Measurements from ENCODE around the gene ADGRA3.

ADGRA3 gene

GRCh38 chr4:22508376-22508775 lies 7.5 kb downstream of the ADGRA3 start:
- DNase-seq (ENCODE audit: low read depth): no peak

DNA sequence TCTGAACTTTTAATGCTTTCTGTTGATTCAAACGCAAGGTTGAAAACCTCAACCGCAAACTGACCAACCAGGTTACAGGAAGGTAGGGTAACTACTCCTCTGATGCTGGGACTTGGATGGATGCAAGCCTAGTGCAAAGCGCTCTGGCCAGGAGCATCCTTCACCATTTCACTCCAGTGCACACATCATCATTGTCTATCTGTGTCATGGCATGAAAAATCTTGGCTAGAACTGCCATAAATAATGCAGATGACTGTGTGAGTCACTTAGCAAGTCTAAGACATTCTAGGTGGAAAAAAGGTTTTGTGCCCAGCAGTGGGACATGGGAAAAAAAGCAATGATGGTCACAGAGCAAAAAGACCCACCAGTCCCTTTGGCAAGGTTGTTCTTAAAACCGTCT lies 10.9 kb downstream of the ADGRA3 start:
- DNase-seq (ENCODE audit: low read depth): no peak

DNA sequence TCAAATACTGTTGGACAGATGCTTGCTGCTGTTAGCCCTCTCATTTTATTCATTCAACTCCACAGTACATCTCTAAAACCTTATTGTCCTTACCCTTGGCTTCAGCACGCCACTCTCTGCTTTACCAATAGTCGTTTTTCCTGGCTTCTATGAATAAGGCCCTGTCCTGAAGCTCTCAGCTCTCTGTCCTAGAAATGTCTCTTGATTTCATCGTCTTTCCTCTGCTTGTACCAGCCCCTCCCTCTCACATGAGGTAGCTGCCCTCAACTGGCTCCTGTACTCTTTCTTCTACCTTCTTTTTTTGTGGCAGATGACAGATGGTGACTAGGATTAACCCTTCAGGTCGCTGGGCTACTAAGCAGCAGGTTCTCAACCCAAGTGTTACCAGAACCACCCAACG lies 11.4 kb downstream of the ADGRA3 start:
- no peak for DNase-seq (ENCODE audit: low read depth)

DNA sequence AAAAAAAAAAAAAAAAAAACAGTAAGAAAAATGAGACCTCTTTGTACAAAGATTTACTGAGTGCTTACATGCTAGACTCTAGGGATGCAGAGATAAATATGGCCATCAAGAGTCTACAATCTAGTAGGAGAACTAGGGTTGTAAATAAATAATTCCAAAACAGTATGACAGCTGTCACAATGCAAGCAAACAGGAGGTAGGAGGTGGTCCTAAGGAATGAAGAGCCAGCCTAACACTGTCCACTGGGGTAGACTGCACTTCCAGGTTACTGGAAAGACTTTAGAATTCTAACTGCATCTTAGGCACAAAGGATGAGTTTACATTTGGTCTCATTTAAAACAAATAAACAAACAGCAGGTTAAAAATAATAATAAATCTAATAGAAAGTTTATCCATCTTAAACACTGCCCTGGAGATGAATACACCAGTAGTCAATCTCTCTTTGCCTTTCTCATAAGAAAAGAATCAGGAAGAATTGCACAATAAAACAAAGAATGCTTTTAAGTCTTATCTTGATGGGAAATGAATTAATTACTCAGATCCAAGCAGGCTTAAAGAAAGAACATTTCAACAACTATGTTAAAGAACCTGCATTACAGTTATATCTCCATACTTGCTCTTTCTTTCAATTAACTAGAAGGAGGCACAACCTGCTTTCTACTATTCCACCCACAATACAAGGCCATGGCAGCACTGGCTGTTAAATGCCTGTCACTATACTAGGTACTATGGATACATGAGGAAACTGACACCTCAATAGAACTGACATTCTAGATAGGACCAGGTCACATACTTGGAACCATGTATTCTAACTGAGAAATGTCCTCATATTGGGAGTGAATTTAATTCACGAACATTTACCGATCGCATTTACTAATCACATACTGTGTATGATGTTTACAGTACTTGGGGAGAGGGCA lies 12.7 kb downstream of the ADGRA3 start:
- DNase-seq (ENCODE audit: low read depth): no peak

GRCh38 chr4:22501715-22502095 lies 14.2 kb downstream of the ADGRA3 start:
- DNase-seq (ENCODE audit: low read depth): no peak

- DNase-seq (ENCODE audit: low read depth): no peak
These were observed 14.8 kb downstream of the ADGRA3 start for GRCh38 chr4:22500831-22501714.

DNA sequence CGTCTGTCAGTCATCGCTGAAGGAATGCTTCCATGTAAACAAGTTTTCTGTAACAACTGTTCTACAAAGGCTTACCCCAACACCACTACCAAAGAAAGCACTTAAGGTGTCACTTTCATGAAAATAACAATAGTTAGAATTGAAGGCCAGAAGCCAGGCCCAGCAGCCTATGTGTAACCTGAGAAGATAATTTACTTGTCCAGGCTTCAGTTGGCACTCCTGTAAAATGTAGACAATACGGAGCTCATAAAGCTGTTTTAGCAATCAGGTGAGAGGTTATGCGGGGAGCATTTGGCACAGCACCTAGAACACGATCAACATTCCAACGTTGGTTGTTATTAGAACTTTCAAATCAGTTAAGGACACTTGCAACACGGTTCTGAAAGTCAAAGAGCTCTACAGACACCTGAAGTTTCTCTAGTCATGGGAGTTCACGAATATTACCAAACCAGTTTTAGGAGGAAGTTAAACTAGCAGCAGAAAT lies 15.7 kb downstream of the ADGRA3 start:
- no peak for DNase-seq (ENCODE audit: low read depth)

GRCh38 chr4:22498866-22499265 lies 17.0 kb downstream of the ADGRA3 start:
- no peak for DNase-seq (ENCODE audit: low read depth)

GRCh38 chr4:22496165-22496813 lies 19.6 kb downstream of the ADGRA3 start:
- DNase-seq (ENCODE audit: low read depth): no peak

DNA sequence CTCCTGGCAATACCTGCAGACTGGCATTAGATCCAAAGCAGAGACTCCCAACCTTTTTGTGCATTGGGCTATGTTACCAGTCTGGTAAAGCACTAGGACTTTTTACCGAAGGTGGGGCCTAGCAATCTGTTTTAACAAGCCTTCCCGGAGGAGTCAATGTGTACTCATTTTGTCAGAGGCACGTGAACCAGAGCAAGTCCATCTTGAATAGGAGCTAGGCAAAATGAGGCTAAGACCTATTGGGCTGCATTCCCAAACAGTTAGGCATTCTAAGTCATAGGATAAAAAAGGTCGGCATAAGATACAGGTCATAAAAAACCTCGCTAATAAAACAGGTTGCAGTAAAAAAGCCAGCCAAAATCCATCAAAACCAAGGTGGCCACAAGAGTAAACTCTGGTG lies 22.3 kb downstream of the ADGRA3 start:
- no peak for DNase-seq (ENCODE audit: low read depth)

DNA sequence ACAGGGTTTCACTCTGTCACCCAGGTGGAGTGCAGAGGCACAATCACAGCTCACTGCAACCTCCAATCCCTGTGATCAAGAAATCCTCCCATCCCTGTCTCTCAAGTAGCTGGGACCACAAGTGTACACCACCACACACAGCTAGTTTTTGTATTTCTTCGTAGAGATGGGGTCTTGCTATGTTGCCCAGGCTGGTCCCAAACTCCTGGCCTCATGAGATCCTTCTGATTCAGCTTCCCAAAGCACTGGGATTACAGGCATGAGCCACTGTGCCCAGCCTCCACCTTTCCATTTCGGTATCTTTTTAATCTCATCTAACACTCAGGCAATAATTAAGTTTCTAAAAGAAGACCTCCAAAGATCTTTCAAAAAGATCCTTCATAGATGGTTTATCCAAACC lies 22.9 kb downstream of the ADGRA3 start:
- no peak for DNase-seq (ENCODE audit: low read depth)

- no peak for DNase-seq (ENCODE audit: low read depth)
These were observed 23.9 kb downstream of the ADGRA3 start for GRCh38 chr4:22491939-22492338.

DNA sequence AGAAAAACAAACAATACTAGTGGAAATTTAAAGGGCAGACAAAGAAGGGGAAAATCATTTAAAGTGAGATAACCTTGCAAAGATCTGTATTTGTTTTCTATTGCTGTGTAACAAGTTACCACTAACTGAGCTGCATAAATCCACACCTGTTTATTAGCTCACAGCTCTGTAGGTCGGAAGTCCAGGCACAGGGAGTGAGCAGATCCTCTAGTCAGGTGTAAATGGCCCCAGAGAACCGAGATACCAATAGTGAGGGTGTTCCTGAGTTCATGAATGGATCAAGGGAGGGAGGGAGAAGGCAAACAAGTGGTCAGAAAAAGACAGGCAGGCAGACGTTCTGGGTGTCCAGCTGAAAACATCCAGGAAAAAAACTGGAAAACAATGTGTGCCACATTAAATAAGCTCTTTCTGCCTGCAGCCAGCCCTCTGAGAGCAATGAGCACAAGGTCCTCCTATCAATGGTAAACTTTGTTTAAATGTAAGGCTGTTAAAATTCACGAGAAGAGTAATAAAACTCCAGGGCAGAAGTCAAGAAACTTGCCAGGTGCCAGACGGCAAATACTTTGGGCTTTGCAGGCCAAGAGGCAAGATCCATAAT lies 25.0 kb downstream of the ADGRA3 start:
- DNase-seq (ENCODE audit: low read depth): no peak

- DNase-seq (ENCODE audit: low read depth): no peak
These were observed 27.8 kb downstream of the ADGRA3 start for GRCh38 chr4:22488106-22488505.

DNA sequence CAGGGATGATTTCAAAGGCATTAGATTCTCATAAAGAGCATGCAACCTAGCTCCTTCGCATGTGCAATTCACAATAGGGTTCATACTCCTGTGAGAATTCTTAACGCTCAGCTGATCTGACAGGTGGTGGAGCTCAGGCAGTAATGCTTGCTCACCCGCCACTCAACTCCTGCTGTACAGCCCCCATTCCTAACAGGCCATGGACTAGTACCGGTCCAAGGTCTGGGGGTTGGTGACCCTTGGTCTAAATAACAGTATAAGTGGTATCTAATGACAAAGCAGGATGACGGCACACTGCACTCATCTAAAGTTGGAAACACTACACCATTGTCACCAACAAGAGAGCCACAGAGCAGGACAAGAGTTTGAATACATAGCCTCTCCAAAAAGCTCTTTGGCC lies 28.5 kb downstream of the ADGRA3 start:
- DNase-seq (ENCODE audit: low read depth): no peak

- DNase-seq (ENCODE audit: low read depth): no peak
These were observed 29.6 kb downstream of the ADGRA3 start for GRCh38 chr4:22486276-22486675.

DNA sequence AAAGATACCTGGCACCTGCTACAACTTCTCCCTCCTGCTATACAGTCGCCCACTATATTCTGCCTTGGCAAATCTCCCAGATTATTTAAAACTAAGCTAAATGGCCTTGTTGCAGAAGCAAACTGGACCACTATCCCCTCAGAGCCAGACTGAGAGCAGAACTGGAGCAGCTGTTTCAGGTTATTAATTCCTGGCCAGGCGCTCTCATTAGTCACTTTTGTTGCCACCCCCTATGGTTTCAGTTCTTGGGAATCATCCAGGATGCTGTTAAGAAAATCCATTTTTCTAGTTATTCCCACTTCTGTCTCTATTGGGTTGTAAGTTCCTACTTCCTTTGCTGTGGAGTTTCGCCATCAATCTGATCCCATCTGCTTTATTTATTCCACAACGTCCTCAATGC lies 30.1 kb downstream of the ADGRA3 start:
- DNase-seq (ENCODE audit: low read depth): no peak

DNA sequence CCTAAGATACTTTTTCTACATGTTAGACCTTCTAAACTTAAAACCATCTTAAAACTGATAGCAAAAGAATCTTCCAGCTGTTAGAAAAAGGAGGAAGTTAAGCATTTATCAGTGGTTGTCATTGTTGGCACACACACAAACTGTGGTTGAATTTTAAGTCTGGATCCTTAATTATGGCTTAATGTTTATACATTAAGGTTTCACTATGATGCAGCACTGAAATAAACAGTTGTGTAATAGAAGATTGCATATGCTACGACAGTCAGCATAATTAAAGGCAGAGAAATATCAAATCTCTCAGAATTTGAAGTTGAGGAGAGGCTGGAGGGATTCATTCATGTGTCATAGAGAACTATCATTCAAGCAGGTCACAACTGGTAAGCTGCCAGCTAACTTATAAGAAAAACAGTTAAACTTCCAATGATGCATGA lies 32.3 kb downstream of the ADGRA3 start:
- no peak for DNase-seq (ENCODE audit: low read depth)

- DNase-seq (ENCODE audit: low read depth): no peak
These were observed 33.4 kb downstream of the ADGRA3 start for GRCh38 chr4:22482250-22483127.

DNA sequence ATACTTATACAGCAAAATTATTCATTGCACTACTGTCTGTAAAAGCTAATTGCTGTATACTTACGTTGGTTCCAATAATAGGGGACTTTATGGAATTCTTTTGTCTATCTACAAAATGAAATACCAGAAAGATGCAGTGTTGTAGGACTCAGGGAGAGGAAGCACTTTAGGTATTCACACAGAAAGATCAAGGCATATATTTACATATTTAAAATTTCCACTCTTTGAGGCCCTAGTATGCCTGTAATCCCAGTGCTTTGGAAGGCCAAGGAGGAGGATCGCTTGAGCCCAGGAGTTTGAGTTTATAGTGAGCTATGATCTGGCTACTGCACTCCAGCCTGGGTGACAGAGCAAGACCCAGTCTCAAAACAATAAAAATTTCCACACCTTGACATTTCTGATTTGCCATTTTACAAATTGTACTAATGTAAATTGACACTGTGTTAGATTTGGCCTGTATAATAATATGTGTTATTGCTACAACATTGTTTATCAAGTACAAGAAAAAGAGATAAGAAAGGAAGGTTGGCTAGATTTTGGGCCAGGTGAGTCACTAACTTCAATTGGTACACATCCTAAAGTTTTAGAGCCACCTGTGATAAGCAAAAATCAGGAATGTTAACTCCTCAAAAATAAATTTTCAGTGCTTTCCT lies 35.1 kb downstream of the ADGRA3 start:
- DNase-seq (ENCODE audit: low read depth): no peak

Data from stimulated activated CD8-positive, alpha-beta memory T cell treated with anti-CD3 and anti-CD28 coated beads, Interleukin-15, amount 100 ng/mL, for 1 hour (primary cell).